ENCODE data around the gene ANKRD16.

GRCh38 chr10:5890452-5890915 is 791 bp upstream of the ANKRD16 start:
- TF ChIP-seq CTCF (IDR thresholded peaks at IDR 0.05) (no peak), POLR2A (IDR thresholded peaks at IDR 0.05) (no peak), POLR2AphosphoS5 (IDR thresholded peaks at IDR 0.05) (no peak)
